HG03571 (cell line): ENCODE measurements around the gene JUNB.
"Not testable (repeated sequence)": the region's sequence is repeated elsewhere in the genome, so short reads cannot be mapped to it uniquely, and the experiment has no call there.

Experiments used
- ATAC-seq: cut with Tn5 transposase; IDR thresholded peaks from one replicate; pipeline ENCODE4 v1.9.1; 2021; ENCODE audit not compliant: unreplicated experiment

JUNB gene

GRCh38 chr19:12802267-12803106, 11.2 kb downstream of the JUNB start:
- ATAC-seq, result no peak

- no peak for ATAC-seq
These were observed 12.8 kb downstream of the JUNB start for GRCh38 chr19:12804051-12804450.

DNA sequence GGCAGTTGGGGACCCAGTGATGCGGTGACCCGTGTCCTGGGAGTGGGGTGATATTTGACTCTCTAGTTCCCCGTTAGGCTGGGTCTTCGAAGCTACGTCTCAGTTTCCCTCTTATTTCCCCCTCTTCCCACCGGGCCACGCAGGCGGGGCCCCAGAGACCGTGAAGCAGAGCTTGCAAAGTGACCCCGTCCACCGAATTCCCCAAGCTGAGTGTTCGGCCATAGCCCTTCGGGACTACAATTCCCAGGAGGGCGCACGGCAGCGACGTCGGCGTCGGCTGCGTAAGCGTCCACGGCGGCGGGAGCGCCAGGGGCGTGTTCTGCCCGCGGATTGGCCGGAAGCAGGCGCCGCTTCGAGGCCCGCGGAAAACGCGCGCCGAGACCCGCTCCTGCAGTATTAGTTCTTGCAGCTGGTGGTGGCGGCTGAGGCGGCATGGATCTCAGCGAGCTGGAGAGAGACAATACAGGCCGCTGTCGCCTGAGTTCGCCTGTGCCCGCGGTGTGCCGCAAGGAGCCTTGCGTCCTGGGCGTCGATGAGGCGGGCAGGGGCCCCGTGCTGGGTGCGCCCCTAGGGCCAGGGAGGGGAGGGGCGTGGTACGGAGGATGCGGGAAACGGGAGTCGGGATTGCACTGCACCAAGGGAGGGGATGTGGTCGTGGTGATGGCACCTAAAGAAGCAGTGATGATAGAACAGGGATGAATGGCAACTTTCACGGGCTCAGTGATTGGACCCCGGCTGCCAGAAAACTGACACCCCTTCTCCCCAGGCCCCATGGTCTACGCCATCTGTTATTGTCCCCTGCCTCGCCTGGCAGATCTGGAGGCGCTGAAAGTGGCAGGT, 15.2 kb downstream of the JUNB start, which contains the start of gene RNASEH2A:
RNASEH2A (plus strand) TSS at position 343 of the 840 bp plus-strand sequence; CDS start at position 433, 90 bp downstream.
- ATAC-seq, result peak; percentile 67

DNA sequence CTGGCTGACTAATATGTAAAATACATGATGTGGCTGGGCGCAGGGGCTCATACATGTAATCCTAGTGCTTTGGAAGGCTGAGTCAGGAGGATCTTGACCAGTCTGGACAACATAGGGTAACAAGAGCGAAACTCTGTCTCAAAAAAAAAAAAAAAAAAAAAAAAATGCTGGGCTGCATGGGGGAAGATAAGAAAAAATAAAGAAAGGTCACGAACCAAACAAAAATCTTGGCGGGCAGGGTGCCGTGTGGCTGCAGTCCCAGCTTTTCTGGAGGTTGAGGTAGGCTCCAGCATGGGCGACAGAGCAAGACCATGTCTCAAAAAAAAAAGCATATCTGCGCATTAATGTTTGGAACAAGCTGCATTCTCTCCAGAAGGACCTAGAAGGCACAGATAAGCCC, 23.8 kb downstream of the JUNB start:
- ATAC-seq, result no peak

DNA sequence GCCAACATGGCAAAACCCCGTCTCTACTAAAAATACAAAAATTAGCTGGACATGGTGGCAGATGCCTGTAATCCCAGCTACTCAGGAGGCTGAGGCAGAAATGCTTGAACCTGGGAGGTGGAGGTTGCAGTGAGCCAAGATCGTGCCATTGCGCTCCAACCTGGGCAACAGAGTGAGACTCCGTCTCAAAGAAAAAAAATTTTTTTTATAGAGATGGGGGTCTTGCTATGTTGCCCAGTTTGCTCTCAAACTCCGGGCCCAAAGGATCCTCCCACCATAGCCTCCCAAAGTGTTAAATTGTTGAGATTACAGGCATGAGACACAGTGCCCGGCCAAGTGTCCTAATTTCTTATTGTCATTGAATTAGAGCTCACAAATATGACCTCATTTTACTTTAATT, 25.9 kb downstream of the JUNB start:
- not testable (repeated sequence) for ATAC-seq

- not testable (repeated sequence) for ATAC-seq
These were observed 26.5 kb downstream of the JUNB start for GRCh38 chr19:12817810-12818209.

DNA sequence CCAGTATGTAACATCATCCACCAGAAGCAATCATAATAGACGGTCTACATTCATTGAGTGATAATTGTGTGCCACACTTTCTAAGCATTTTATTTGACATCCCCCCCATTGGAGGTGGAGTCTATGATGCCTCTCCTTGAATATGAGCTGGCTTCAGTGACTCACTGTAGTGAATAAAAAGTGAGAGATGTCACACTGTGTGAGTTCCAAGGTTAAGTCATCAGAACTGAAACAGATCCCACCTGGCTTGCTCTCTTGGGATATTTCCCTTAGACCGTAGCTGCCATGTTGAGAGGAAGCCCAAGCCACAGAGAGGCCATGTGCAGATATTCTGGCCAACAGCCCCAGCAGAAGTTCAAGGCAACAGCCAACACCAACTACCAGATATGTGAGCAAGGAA, 30.5 kb downstream of the JUNB start:
- no peak for ATAC-seq

DNA sequence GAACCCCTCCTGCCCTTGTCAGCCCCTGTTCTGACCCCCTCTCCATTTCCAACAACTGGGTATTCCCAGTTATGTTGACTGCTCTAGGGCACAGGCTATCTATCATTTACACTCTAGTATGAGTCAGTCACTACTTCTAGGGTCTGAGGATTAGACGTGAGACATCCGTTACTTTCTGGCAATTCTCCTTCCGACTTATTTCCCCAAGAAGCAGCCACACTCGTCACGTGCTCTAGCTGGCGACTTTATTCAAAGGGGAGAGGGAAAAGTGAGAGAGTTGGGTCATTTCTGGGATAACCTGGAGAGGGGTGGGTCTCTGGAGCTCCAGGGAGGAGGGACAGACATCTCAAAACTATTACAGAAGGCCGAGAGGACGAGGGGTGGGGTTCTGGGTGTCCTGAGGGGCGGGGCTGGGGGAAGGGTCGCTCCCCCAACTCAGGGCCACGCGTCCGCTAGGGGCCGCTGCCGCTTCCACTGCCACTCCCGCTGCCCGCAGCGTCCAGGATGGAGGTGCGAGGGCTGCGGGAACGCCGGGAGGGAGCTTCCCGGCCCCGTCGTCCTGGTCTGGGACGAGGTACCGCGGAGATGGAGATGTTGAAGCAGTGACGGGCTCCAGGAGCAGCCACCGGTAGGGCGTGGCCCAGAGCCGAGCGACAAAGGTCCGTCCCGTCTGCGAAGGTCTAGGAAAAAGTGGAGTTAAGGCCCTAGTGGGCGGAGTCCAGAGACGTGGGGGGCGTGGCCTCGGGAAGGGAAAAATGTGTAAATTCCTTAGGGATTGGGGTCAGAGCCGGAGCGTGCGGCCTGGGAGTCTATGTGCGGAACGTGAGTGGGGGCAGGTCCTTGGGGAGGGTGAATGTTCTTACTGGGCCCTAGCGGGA, 34.2 kb downstream of the JUNB start:
- no peak for ATAC-seq

DNA sequence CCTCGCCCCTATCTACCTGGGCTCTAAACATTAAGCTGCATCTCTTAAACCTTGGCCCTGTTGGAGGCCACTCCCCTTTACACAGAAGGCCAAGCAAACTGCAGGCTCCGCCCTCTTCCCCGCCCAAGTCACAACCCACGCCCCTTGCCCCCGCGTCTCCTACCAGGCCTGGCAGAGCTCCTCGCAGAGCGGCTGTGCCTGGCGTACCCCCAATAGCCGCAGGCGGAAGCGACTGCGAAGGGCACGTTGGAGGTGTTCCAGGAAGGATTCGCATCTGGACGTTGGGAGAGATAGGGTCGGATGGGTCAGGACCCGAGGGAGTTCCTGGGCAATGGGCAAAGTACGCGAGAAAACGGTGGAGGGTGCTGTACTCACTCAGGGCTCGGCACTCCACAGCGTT, 37.2 kb downstream of the JUNB start:
- no peak for ATAC-seq

- ATAC-seq, result no peak
These were observed 42.1 kb downstream of the JUNB start for GRCh38 chr19:12833418-12833737.

DNA sequence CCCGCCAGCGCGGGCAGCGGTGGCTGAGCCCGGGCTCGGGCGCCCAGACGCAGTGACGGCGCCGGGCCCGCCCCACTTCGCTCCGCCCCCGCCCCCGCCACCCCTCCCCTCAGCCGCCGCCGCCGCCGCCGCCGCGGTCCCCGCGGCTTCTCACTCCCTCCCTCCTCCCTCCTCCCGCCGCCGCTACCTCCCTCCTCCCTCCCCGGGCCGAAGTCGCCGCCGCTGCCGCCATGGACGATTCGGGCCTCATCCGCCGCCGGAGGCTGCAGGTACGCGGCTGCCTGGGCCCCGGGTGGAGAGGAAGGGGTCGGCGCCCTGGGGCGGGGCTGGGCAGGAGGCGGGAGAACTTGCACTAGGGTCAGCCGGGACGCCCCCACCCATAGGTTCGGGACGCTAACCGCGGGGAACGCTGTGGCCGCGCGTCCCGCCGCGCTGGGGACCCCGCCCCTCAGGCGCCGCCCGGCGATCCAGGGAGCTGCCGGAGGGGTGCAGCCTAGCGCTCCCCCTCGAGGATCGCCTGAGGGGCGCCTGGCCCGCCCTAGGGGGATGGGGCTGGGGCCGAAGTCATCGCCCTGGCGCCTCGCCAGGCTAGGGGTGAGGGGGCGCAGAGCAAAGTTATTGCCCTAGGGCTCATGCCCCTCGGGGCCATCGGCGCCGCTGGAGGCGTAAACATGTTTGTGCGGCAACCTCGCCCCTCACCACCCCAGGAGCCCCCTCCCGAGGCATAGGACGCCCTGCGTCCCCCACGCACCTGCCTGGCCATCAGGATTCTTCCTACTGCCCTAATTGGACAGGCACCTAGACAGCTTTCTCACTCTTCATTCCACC, 42.7 kb downstream of the JUNB start:
- no peak for ATAC-seq

- no peak for ATAC-seq
These were observed 43.3 kb downstream of the JUNB start, which contains the start of gene RTBDN for GRCh38 chr19:12834566-12834943. RTBDN (minus strand) TSS chr19:12834579; CDS start chr19:12829979, 4,600 bp downstream.

DNA sequence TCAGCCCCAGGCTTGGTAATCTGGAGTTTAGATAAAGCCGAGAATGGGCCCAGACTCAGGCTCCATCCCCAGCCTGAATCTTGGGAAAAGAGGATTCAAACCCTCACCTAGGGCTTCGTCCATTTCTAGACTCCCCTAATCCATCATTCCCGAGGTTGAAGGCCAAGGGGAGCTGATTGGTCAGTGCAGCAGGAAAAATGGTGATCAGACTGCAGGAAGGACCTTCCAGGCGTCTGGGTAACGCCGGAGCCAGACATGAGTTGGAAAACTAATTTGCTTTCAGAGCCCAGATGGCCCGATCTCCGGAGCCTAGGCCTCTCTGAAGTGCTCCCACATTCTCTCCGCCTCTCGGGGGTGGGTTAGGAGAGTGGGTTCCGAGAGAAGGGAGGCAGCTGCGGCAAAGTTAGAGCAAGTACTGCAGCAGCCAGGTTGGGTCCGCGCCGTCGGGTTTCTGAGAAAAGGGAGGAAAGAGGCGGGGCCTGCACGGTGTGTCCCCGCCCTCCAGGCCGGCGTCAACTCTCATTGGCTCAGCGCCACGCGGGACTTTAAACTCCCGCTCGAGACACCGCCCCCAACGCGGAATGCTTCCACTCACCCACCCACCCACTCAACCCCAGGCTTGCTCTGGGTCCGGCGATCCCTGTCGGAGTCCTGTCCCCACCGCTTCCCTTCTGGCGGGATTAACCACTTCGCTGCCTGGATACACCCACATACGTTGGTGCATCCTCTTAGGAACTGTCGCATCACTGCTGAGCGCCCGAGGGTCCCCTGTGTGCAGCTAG, 43.9 kb downstream of the JUNB start:
- ATAC-seq, result no peak

DNA sequence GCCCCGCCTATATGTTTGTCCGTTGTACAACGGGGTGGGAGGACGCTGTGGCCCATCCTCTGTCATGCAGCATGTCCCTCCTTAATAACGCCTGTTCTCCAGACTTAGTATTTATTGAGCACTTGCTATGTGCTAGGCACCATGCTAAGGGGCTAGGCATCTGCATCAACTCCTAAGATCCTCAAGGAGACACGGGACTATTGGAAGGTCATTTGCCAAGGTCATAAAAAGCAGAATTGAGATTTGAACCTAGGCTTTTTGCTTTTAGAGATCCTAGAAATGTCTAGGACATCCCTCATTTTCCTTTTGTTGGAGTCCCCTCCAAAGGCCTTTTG, 45.2 kb downstream of the JUNB start:
- ATAC-seq, result no peak

DNA sequence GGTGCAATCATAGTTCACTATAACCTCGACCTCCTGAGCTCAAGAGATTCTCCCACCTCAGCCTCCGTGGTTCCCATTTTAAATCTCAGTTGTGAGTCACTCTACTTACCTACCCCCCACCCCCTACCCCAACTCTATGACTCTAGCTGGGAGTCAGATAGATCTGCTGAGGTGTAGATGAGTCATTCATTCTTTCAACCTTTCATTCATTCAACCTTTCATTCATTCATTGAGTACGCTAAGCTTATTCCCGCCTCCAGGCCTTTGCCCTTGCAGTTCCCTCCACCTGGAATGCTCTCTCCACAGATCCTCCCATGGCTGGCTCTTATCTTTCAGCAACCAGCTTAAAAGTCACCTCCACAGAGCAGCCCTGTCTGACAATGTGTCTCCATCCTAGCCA, 45.9 kb downstream of the JUNB start:
- ATAC-seq, result no peak

- no peak for ATAC-seq
These were observed 47.0 kb downstream of the JUNB start, which contains the start of gene MAST1 for GRCh38 chr19:12838182-12838885. MAST1 (plus strand) TSS chr19:12838515; CDS start chr19:12838573, 58 bp downstream.

- no peak for ATAC-seq
These were observed 47.8 kb downstream of the JUNB start for GRCh38 chr19:12838886-12839756.
